Measurements from ENCODE around the gene ANK3. TPM values are rescaled to one million over a fixed set of nuclear protein-coding genes. Genes with fewer than 3 reads are reported as not detected.

Gene ANK3
- total and polyA plus RNA-seq, 2 donors (not counting 3 experiments of a cell fraction or from before 2014, with no cell fraction given), result 0.88 to 8.5 TPM

DNA sequence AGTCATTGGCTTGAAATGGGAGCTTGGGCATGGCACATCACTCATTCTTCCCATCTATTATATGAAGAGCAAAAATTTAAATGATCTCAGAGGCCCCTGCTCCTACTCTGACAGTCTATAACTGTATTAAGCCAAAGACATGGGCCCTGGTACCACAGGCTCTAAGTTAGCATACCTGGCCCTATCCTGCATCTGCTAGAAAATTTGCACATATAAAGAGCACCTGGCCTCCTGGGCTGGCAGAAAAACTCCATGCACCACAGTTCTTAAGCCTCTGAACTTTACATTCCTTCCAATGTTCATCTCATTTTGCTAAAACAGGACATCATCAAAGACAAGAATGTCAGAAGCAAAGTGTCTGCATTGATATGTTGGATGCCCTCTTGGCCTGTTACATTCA lies 29.6 kb upstream of the ANK3 start:
- intact Hi-C loops (cut with micrococcal nuclease), result no loop called here
- dilution Hi-C loops (cut with MboI; ENCODE audit: extremely low pct_ligation_motif_present, low sequenced_read_pairs), result no loop called here
- H3K9me1 ChIP-seq (replicated peaks; ENCODE audit: control insufficient read depth, extremely low read depth, insufficient read depth, low read length), result no peaks in the 10 kb centered on the region
- no TSS peak for BruUV-seq (replicated peaks)
- DNase-seq (ENCODE audit: low read depth, low spot score) (no peak), FAIRE-seq (no peak)
- no peak overlapping the region for H3K27ac ChIP-seq (ENCODE audit: insufficient read depth, low read depth, low read length)
- peaks cover 21% of the 10 kb centered on the region for H3K4me1 ChIP-seq (ENCODE audit: control insufficient read depth, extremely low read depth, insufficient read depth, low read length)
- ChIA-PET POLR2A (no interaction called here), CTCF (no interaction called here)
- H3K79me2 ChIP-seq (ENCODE audit: control insufficient read depth, insufficient read depth, low read length), result no peaks in the 10 kb centered on the region
- no peaks in the 10 kb centered on the region for H3K27me3 ChIP-seq (ENCODE audit: control insufficient read depth in 2 of 2, insufficient read depth in 2 of 2, low read length in 2 of 2)
- no peak overlapping the region for H3K9ac ChIP-seq (replicated peaks; ENCODE audit: extremely low read depth, insufficient read depth, low read length)
- H3K4me3 ChIP-seq (replicated peaks in 1 of 3; ENCODE audit: insufficient read depth in 1 of 3, low read depth in 1 of 3, low read length in 3 of 3), result no peak overlapping the region
- H4K20me1 ChIP-seq (replicated peaks; ENCODE audit: control insufficient read depth, extremely low read depth, insufficient read depth, low read length), result no peaks in the 10 kb centered on the region
- no peak for TF ChIP-seq GATA2 (IDR thresholded peaks at IDR 0.05; ENCODE audit: insufficient read depth, insufficient read length, low read depth, low read length)
- TF ChIP-seq CTCF (IDR thresholded peaks at IDR 0.05; ENCODE audit: extremely low read depth in 1 of 2, insufficient read depth in 1 of 2, low read depth in 1 of 2, low read length in 2 of 2), result no peak
- no peak for TF ChIP-seq MYC (IDR thresholded peaks at IDR 0.05; ENCODE audit: low read depth, low read length)
- TF ChIP-seq FOS (IDR thresholded peaks at IDR 0.05; ENCODE audit: borderline replicate concordance, insufficient read depth, low read length), result no peak
- no peak for TF ChIP-seq POLR2AphosphoS5 (IDR thresholded peaks at IDR 0.05; ENCODE audit: insufficient read depth, low read depth, low read length)
- no peak for TF ChIP-seq POLR2A (IDR thresholded peaks at IDR 0.05; ENCODE audit: low read depth, low read length)
- TF ChIP-seq MAX (IDR thresholded peaks at IDR 0.05; ENCODE audit: insufficient read depth, insufficient read length), result no peak
- no peak for TF ChIP-seq EZH2 (IDR thresholded peaks at IDR 0.05; ENCODE audit: borderline replicate concordance, low read depth, low read length, severe bottlenecking)
- TF ChIP-seq JUN (IDR thresholded peaks at IDR 0.05; ENCODE audit: borderline replicate concordance, insufficient read depth, insufficient read length, low read depth), result no peak
- H3K4me2 ChIP-seq (ENCODE audit: insufficient read depth, low read length), result no peak overlapping the region
- no peaks in the 10 kb centered on the region for H3K36me3 ChIP-seq (ENCODE audit: control insufficient read depth in 2 of 2, extremely low read depth in 1 of 2, insufficient read depth in 2 of 2, low read length in 2 of 2)
- H2AFZ ChIP-seq (ENCODE audit: low read depth, low read length), result no peak overlapping the region
- H3K9me3 ChIP-seq (replicated peaks; ENCODE audit: control insufficient read depth, insufficient read depth, low read length), result no peaks in the 10 kb centered on the region
